PFSK-1 (cell line): ENCODE results near the gene MSMP.

Experiments
- FOXP2 ChIP-seq: optimal IDR thresholded peaks from 2 replicates; pipeline ENCODE3; 2011; ENCODE audit warnings: borderline replicate concordance, control low read depth, inconsistent platforms; ENCODE audit not compliant: insufficient read depth; ENCODE audit errors: extremely low read length, extremely low read depth
- POLR2AphosphoS5 ChIP-seq: IDR thresholded peaks from 2 replicates; pipeline ENCODE4 v1.6.1; 2012; ENCODE audit warnings: low read depth, mild to moderate bottlenecking, control low read depth, low read length, moderate library complexity
- REST ChIP-seq, 2 experiments: IDR thresholded peaks; 2 replicates each; pipeline versions ENCODE4 v1.6.1 to v1.8.0; 2011 to 2012; ENCODE audit warnings: low read depth in 2 of 2, low read length in 2 of 2, control low read depth in 1 of 2, inconsistent platforms in 1 of 2, mild to moderate bottlenecking in 1 of 2, moderate library complexity in 1 of 2; ENCODE audit not compliant: insufficient read depth in 1 of 2
- SIN3A ChIP-seq: IDR thresholded peaks from 2 replicates; pipeline ENCODE4 v1.6.1; 2012; ENCODE audit warnings: mild to moderate bottlenecking, low read length, moderate library complexity, borderline replicate concordance; ENCODE audit not compliant: insufficient read depth
- TAF1 ChIP-seq: IDR thresholded peaks from 2 replicates; pipeline ENCODE4 v1.6.1; 2012; ENCODE audit warnings: low read length, control low read depth, borderline replicate concordance; ENCODE audit not compliant: insufficient read depth

Gene MSMP

GRCh38 chr9:35718721-35719511, 35.2 kb downstream of the MSMP start:
- no peak for TF ChIP-seq SIN3A
- no peak for TF ChIP-seq POLR2AphosphoS5
- no peak for TF ChIP-seq REST (IDR thresholded peaks at IDR 0.05; ENCODE audit: insufficient read depth in 1 of 2, low read depth in 2 of 2, low read length in 2 of 2)
- TF ChIP-seq FOXP2: no peak
- TF ChIP-seq TAF1: no peak

- TF ChIP-seq REST (IDR thresholded peaks at IDR 0.05; ENCODE audit: insufficient read depth in 1 of 2, low read depth in 2 of 2, low read length in 2 of 2) (no peak), TAF1 (no peak), FOXP2 (no peak), SIN3A (no peak), POLR2AphosphoS5 (no peak)
These were observed 36.8 kb downstream of the MSMP start for GRCh38 chr9:35717132-35717870.

- TF ChIP-seq FOXP2 (no peak), TAF1 (no peak), REST (IDR thresholded peaks at IDR 0.05; ENCODE audit: insufficient read depth in 1 of 2, low read depth in 2 of 2, low read length in 2 of 2) (no peak), POLR2AphosphoS5 (no peak), SIN3A (no peak)
These were observed 37.8 kb downstream of the MSMP start for GRCh38 chr9:35716230-35716629.

GRCh38 chr9:35714579-35715252, 39.4 kb downstream of the MSMP start:
- TF ChIP-seq REST (IDR thresholded peaks at IDR 0.05; ENCODE audit: insufficient read depth in 1 of 2, low read depth in 2 of 2, low read length in 2 of 2) (no peak), FOXP2 (no peak), TAF1 (no peak), POLR2AphosphoS5 (no peak), SIN3A (no peak)
